Measurements from ENCODE around the gene TCF15.

GRCh38 chr20:582204-582603 is 27.9 kb downstream of the TCF15 start:
- TF ChIP-seq, protein P1, sequence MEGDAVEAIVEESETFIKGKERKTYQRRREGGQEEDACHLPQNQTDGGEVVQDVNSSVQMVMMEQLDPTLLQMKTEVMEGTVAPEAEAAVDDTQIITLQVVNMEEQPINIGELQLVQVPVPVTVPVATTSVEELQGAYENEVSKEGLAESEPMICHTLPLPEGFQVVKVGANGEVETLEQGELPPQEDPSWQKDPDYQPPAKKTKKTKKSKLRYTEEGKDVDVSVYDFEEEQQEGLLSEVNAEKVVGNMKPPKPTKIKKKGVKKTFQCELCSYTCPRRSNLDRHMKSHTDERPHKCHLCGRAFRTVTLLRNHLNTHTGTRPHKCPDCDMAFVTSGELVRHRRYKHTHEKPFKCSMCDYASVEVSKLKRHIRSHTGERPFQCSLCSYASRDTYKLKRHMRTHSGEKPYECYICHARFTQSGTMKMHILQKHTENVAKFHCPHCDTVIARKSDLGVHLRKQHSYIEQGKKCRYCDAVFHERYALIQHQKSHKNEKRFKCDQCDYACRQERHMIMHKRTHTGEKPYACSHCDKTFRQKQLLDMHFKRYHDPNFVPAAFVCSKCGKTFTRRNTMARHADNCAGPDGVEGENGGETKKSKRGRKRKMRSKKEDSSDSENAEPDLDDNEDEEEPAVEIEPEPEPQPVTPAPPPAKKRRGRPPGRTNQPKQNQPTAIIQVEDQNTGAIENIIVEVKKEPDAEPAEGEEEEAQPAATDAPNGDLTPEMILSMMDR (IDR thresholded peaks at IDR 0.05; ENCODE audit: low read length): no peak
- TF ChIP-seq EZH2 (IDR thresholded peaks at IDR 0.05; ENCODE audit: borderline replicate concordance, low read length): no peak

Measured in OCI-LY1 (cell line).